ENCODE measurements around the gene OR5AP2. TPM values are rescaled to one million over a fixed set of nuclear protein-coding genes. Genes with fewer than 3 reads are reported as not detected.
"Not testable (repeated sequence)": the region's sequence is repeated elsewhere in the genome, so short reads cannot be mapped to it uniquely, and the experiment has no call there.

Gene OR5AP2
- total RNA-seq = not detected in 2 replicates

DNA sequence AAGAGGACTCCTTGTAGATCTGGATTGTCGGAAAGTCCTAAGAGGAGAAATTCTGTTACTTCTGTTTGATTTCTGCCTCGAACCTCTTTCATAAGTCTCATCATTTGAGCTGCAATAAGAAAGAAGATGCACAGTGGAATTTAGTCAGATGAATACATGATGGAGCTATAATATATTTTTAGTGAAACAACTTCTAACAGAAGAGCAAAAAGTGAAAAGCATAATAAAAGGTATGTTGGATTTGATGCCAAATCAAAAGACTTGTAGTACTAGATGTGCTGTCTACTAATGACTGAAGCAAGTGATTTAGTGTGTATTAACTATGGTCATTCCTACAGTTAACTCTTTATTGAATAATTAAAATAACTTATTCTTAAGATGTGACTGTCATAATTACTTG lies at the start of gene OR5AP2:
OR5AP2 (minus strand) TSS at position 101 of the 400 bp plus-strand sequence; CDS start at position 101, 0 bp downstream.
- Mint-ChIP-seq H3K4me3 (ENCODE audit: low read depth) (no peak within 1 kb of the TSS), H3K27ac (no peak within 1 kb of the TSS), H3K4me1 (ENCODE audit: low read depth) (no peaks in the 10 kb centered on the region), H3K9me3 (peaks cover 10% of the 10 kb centered on the region), H3K27me3 (ENCODE audit: low read depth) (no peaks in the 10 kb centered on the region), H3K36me3 (ENCODE audit: low read depth) (no peaks in the 10 kb centered on the region)
- DNase-seq (ENCODE audit: low spot score) = no peak
- intact Hi-C loops (cut with micrococcal nuclease) = no loop called here

DNA sequence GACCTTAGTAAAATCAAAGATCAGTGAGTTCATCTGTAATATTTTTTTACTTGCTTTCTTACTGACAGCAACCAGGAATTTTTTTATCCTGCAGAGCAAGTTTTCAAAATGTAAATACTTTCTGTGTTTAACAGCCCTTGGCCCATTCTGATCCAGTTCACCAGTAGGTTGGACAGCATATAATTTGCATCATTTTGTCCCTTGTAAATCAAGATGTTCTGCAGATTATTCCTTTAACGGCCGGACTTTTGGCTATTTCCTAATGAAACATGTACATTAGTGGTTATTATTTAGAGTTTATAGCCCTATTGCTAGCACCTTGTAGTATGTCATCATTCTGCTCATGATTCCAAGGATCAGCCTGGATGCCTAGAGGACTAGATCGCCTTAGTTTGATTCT lies 48.9 kb upstream of the OR5AP2 start:
- DNase-seq (ENCODE audit: low spot score); H3K27me3 Mint-ChIP-seq (ENCODE audit: low read depth); intact Hi-C loops (cut with micrococcal nuclease); H3K27ac Mint-ChIP-seq; H3K4me3 Mint-ChIP-seq (ENCODE audit: low read depth); H3K9me3 Mint-ChIP-seq; H3K36me3 Mint-ChIP-seq (ENCODE audit: low read depth); H3K4me1 Mint-ChIP-seq (ENCODE audit: low read depth): not testable (repeated sequence)

DNA sequence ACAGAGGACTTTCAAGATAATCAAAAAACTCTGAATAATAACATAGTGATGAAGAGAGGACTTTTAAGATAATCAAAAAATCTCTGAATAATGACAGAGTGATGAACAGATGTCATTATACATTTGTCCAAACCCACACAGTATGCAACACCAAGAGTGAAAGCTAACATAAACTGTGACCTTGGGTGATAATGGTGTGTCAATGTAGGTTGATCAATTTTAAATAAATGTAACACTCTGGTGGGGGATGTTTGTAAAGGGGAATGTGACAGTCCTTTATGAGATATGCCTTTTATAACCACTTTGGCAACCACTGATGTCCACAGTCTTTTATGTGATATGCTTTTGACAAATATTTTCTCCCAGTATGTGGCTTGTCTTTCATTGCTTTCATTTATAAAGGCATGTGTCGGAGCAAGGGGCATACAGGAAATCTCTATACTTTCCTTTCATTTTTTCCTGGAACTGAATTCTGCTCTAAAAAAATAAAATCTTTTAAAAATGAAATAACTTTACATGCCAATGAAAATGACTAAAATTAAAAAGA lies 46.4 kb upstream of the OR5AP2 start:
- Mint-ChIP-seq H3K36me3 (ENCODE audit: low read depth) (no peaks in the 10 kb centered on the region), H3K27ac (no peak overlapping the region), H3K27me3 (ENCODE audit: low read depth) (no peaks in the 10 kb centered on the region), H3K9me3 (peaks cover 15% of the 10 kb centered on the region), H3K4me3 (ENCODE audit: low read depth) (no peak overlapping the region), H3K4me1 (ENCODE audit: low read depth) (no peaks in the 10 kb centered on the region)
- no peak for DNase-seq (ENCODE audit: low spot score)
- intact Hi-C loops (cut with micrococcal nuclease) = no loop called here

DNA sequence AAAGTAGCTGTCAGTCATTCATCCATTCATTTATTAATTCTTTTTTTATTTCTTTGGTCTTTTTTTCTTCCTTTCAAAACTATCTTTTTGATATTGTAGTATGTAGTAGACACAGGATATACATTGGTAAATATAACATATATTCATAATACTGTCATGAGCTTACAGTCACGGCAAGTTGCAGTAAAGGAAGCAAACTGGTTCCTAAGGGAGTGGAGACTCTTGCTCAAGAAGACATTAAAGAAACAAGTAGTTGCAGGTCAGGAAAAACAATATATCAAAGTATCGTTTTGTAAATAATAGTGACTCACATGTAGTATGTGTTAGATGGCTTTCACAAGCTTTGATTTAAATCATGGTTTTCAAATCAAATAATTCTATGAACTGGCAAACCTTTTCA lies 28.7 kb upstream of the OR5AP2 start:
- Mint-ChIP-seq H3K4me3 (ENCODE audit: low read depth) (no peak overlapping the region), H3K27me3 (ENCODE audit: low read depth) (no peaks in the 10 kb centered on the region), H3K27ac (no peak overlapping the region), H3K9me3 (peaks cover 6% of the 10 kb centered on the region), H3K36me3 (ENCODE audit: low read depth) (no peaks in the 10 kb centered on the region), H3K4me1 (ENCODE audit: low read depth) (no peaks in the 10 kb centered on the region)
- intact Hi-C loops (cut with micrococcal nuclease) = no loop called here
- DNase-seq (ENCODE audit: low spot score) = no peak

DNA sequence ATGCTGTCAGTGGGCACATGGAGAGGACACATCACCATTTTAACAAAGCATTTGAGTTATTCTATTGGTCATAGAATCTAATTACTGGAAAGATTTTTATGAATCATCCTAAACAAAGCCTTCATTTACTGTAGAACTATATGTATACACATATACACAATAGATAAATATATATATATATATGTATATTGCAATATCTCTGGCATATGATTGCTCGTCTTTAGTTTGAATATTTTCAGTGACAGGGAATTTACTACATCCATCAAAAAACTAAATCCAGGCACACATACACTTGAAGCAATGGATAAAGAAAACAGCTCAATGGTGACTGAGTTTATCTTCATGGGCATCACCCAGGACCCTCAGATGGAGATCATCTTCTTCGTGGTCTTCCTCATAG lies 21.1 kb upstream of the OR5AP2 start, which contains the start of gene OR5AR1:
OR5AR1 (plus strand) TSS at position 301 of the 400 bp plus-strand sequence; CDS start at position 301, 0 bp downstream.
- intact Hi-C loops (cut with micrococcal nuclease) = no loop called here
- no peak for DNase-seq (ENCODE audit: low spot score)
- Mint-ChIP-seq H3K9me3 (peaks cover 10% of the 10 kb centered on the region), H3K36me3 (ENCODE audit: low read depth) (no peaks in the 10 kb centered on the region), H3K27ac (no peak within 1 kb of the TSS), H3K27me3 (ENCODE audit: low read depth) (no peaks in the 10 kb centered on the region), H3K4me1 (ENCODE audit: low read depth) (no peaks in the 10 kb centered on the region), H3K4me3 (ENCODE audit: low read depth) (no peak within 1 kb of the TSS)

DNA sequence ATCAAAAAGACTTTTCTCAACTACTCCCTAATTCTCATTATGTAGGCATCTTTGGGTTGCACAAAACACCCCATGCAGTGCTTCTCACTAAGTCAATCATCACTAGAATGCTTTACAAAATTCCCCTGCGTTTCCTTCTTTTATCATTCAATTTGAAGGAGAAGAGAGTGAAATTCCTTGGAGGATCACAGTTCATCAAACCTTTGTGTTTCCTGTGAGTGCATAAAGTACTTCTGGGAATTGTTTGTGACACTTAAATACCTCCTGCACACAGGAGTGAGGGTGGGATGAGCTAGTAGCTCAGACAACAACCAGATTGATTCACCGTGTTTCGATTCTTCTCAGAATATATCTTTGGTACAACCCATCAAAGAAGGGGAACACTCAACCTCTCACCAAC lies 17.5 kb upstream of the OR5AP2 start:
- Mint-ChIP-seq H3K36me3 (ENCODE audit: low read depth) (no peaks in the 10 kb centered on the region), H3K4me1 (ENCODE audit: low read depth) (no peaks in the 10 kb centered on the region), H3K27me3 (ENCODE audit: low read depth) (no peaks in the 10 kb centered on the region), H3K4me3 (ENCODE audit: low read depth) (no peak overlapping the region), H3K9me3 (peaks cover 16% of the 10 kb centered on the region), H3K27ac (no peak overlapping the region)
- intact Hi-C loops (cut with micrococcal nuclease) = no loop called here
- DNase-seq (ENCODE audit: low spot score) = no peak

GRCh38 chr11:56637500-56637899 lies 4.7 kb downstream of the OR5AP2 start:
- Mint-ChIP-seq H3K27me3 (ENCODE audit: low read depth) (no peaks in the 10 kb centered on the region), H3K27ac (no peak overlapping the region), H3K4me3 (ENCODE audit: low read depth) (no peak overlapping the region), H3K4me1 (ENCODE audit: low read depth) (no peaks in the 10 kb centered on the region), H3K36me3 (ENCODE audit: low read depth) (no peaks in the 10 kb centered on the region), H3K9me3 (peaks cover 15% of the 10 kb centered on the region)
- no peak for DNase-seq (ENCODE audit: low spot score)
- intact Hi-C loops (cut with micrococcal nuclease) = no loop called here

GRCh38 chr11:56636861-56637260 lies 5.4 kb downstream of the OR5AP2 start:
- H3K36me3 Mint-ChIP-seq (ENCODE audit: low read depth) = no peaks in the 10 kb centered on the region
- no peak overlapping the region for H3K27ac Mint-ChIP-seq
- no peak for DNase-seq (ENCODE audit: low spot score)
- H3K27me3 Mint-ChIP-seq (ENCODE audit: low read depth) = no peaks in the 10 kb centered on the region
- H3K4me3 Mint-ChIP-seq (ENCODE audit: low read depth) = no peak overlapping the region
- peaks cover 15% of the 10 kb centered on the region for H3K9me3 Mint-ChIP-seq
- H3K4me1 Mint-ChIP-seq (ENCODE audit: low read depth) = no peaks in the 10 kb centered on the region
- intact Hi-C loops (cut with micrococcal nuclease) = no loop called here

GRCh38 chr11:56632329-56632728 lies 9.9 kb downstream of the OR5AP2 start:
- Mint-ChIP-seq H3K4me1 (ENCODE audit: low read depth) (no peaks in the 10 kb centered on the region), H3K27me3 (ENCODE audit: low read depth) (no peaks in the 10 kb centered on the region), H3K27ac (no peak overlapping the region), H3K4me3 (ENCODE audit: low read depth) (no peak overlapping the region), H3K9me3 (peaks cover 17% of the 10 kb centered on the region), H3K36me3 (ENCODE audit: low read depth) (no peaks in the 10 kb centered on the region)
- no peak for DNase-seq (ENCODE audit: low spot score)
- intact Hi-C loops (cut with micrococcal nuclease) = no loop called here

GRCh38 chr11:56625946-56626345 lies 16.3 kb downstream of the OR5AP2 start:
- no peak for DNase-seq (ENCODE audit: low spot score)
- Mint-ChIP-seq H3K4me1 (ENCODE audit: low read depth) (peaks cover 2% of the 10 kb centered on the region), H3K27me3 (ENCODE audit: low read depth) (no peaks in the 10 kb centered on the region), H3K27ac (no peak overlapping the region), H3K9me3 (peaks cover 10% of the 10 kb centered on the region), H3K4me3 (ENCODE audit: low read depth) (no peak overlapping the region), H3K36me3 (ENCODE audit: low read depth) (no peaks in the 10 kb centered on the region)
- intact Hi-C loops (cut with micrococcal nuclease) = no loop called here

- Mint-ChIP-seq H3K27me3 (ENCODE audit: low read depth) (no peaks in the 10 kb centered on the region), H3K4me1 (ENCODE audit: low read depth) (peaks cover 2% of the 10 kb centered on the region), H3K36me3 (ENCODE audit: low read depth) (no peaks in the 10 kb centered on the region), H3K27ac (no peak overlapping the region), H3K9me3 (peaks cover 13% of the 10 kb centered on the region), H3K4me3 (ENCODE audit: low read depth) (no peak overlapping the region)
- DNase-seq (ENCODE audit: low spot score) = no peak
- intact Hi-C loops (cut with micrococcal nuclease) = loop anchor here (1.0 kb wide), 1 partner anchor 159 kb away; no protein-coding TSS in a partner anchor
Measured at GRCh38 chr11:56624661-56625110, 17.6 kb downstream of the OR5AP2 start.

- no peaks in the 10 kb centered on the region for H3K4me1 Mint-ChIP-seq (ENCODE audit: low read depth)
- H3K36me3 Mint-ChIP-seq (ENCODE audit: low read depth) = no peaks in the 10 kb centered on the region
- H3K27me3 Mint-ChIP-seq (ENCODE audit: low read depth) = no peaks in the 10 kb centered on the region
- H3K4me3 Mint-ChIP-seq (ENCODE audit: low read depth) = no peak overlapping the region
- H3K9me3 Mint-ChIP-seq = peaks cover 5% of the 10 kb centered on the region
- intact Hi-C loops (cut with micrococcal nuclease) = no loop called here
- H3K27ac Mint-ChIP-seq = no peak overlapping the region
- no peak for DNase-seq (ENCODE audit: low spot score)
Measured at GRCh38 chr11:56611174-56611573, 31.1 kb downstream of the OR5AP2 start.

DNA sequence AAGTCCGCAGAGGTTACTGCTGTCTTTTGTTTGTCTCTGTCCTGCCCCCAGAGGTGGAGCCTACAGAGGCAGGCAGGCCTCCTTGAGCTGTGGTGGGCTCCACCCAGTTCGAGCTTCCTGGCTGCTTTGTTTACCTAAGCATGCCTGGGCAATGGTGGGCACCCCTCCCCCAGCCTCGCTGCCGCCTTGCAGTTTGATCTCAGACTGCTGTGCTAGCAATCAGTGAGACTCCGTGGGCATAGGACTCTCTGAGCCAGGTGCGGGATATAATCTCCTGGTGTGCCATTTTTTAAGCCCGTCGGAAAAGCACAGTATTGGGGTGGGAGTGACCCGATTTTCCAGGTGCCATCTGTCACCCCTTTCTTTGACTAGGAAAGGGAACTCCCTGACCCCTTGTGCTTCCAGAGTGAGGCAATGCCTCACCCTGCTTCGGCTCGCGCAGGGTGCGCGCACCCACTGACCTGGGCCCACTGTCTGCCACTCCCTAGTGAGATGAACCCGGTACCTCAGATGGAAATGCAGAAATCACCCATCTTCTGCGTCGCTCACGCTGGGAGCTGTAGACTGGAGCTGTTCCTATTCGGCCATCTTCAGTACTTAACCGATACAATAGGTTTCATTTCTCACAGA lies 50.0 kb downstream of the OR5AP2 start:
- H3K27me3 Mint-ChIP-seq (ENCODE audit: low read depth); DNase-seq (ENCODE audit: low spot score); H3K4me1 Mint-ChIP-seq (ENCODE audit: low read depth); intact Hi-C loops (cut with micrococcal nuclease); H3K27ac Mint-ChIP-seq; H3K36me3 Mint-ChIP-seq (ENCODE audit: low read depth); H3K4me3 Mint-ChIP-seq (ENCODE audit: low read depth): not testable (repeated sequence)
- peaks cover 22% of the 10 kb centered on the region for H3K9me3 Mint-ChIP-seq
